PC-3 (cell line): Measurements from ENCODE around the gene MBNL3. TPM values are rescaled to one million over a fixed set of nuclear protein-coding genes. Genes with fewer than 3 reads are reported as not detected.

Source experiments
- ATAC-seq: fragments of 200-7000 bp; cut with Tn5 transposase; 2 replicates; pipeline ENCODE4 v1.9.1; 2020; ENCODE audit warnings: mild to moderate bottlenecking, moderate library complexity
- BruUV-seq: library from RNA; stranded (reverse); fragments of 400-500 nt; replicated peaks from 2 replicates; lab custom pipeline; 2021; lab: Mats Ljungman, UMichigan
- CTCF ChIA-PET: fragments of 300-600 bp; sonication (Branson Sonifier 250); formaldehyde crosslinking; loops from one replicate; lab custom pipeline; 2022; ENCODE audit warnings: antibody characterized with exemption; lab: Charles Lee
- POLR2A ChIA-PET: fragments of 300-600 bp; sonication (Branson Sonifier 250); formaldehyde crosslinking; loops from one replicate; lab custom pipeline; 2022; ENCODE audit warnings: antibody characterized with exemption; ENCODE audit not compliant: unreplicated experiment; lab: Charles Lee
- DNase-seq: peaks from one replicate; pipeline ENCODE4 v3.0.0-alpha.2; 2015
- H2AFZ ChIP-seq: fragments of 300-600 bp; sonication (generic); 2 replicates; pipeline ENCODE4 v1.6.0; 2016; ENCODE audit warnings: antibody characterized with exemption, low read length
- H3F3A ChIP-seq: fragments of 300-600 bp; sonication (generic); one replicate; pipeline ENCODE4 v1.6.0; 2017; ENCODE audit warnings: antibody characterized with exemption, low read length, control low read depth, mild to moderate bottlenecking; ENCODE audit not compliant: unreplicated experiment
- H3K27ac ChIP-seq: fragments of 300-600 bp; sonication (generic); 2 replicates; pipeline ENCODE4 v1.5.1; 2016; ENCODE audit warnings: mild to moderate bottlenecking, low read length
- H3K27me3 ChIP-seq: fragments of 300-600 bp; sonication (generic); 2 replicates; pipeline ENCODE4 v1.6.1; 2016; ENCODE audit warnings: low read length, mixed read lengths
- H3K36me3 ChIP-seq: fragments of 300-600 bp; sonication (generic); 2 replicates; pipeline ENCODE4 v1.6.1; 2016; ENCODE audit warnings: low read depth, mixed run types, low read length, mixed read lengths
- H3K4me1 ChIP-seq: fragments of 300-600 bp; sonication (generic); 2 replicates; pipeline ENCODE4 v1.5.1; 2016; ENCODE audit warnings: low read length; ENCODE audit not compliant: insufficient read depth
- H3K4me2 ChIP-seq: fragments of 300-600 bp; sonication (generic); 2 replicates; pipeline ENCODE4 v1.6.0; 2016; ENCODE audit warnings: low read length
- H3K4me3 ChIP-seq: fragments of 300-600 bp; sonication (generic); 2 replicates; pipeline ENCODE4 v1.5.1; 2016; ENCODE audit warnings: mild to moderate bottlenecking, low read length, mixed read lengths
- H3K79me2 ChIP-seq: fragments of 300-600 bp; sonication (generic); 2 replicates; pipeline ENCODE4 v1.6.1; 2017; ENCODE audit warnings: low read length, mixed read lengths
- H3K9ac ChIP-seq: fragments of 300-600 bp; sonication (generic); 2 replicates; pipeline ENCODE4 v1.6.0; 2016; ENCODE audit warnings: mild to moderate bottlenecking, low read length
- H3K9me2 ChIP-seq: fragments of 300-600 bp; sonication (generic); replicated peaks from 2 replicates; pipeline ENCODE4 v1.6.1; 2016; ENCODE audit warnings: mixed run types, low read length, mixed read lengths
- H3K9me3 ChIP-seq: fragments of 300-600 bp; sonication (generic); 2 replicates; pipeline ENCODE4 v1.6.1; 2016; ENCODE audit warnings: low read length, mixed read lengths
- H4K20me1 ChIP-seq: fragments of 300-600 bp; sonication (generic); 2 replicates; pipeline ENCODE4 v1.6.1; 2016; ENCODE audit warnings: low read length, mixed read lengths
- EZH2 ChIP-seq: fragments of 300-600 bp; sonication (generic); IDR thresholded peaks from one replicate; pipeline ENCODE4 v1.6.1; 2017; ENCODE audit warnings: antibody characterized with exemption, mild to moderate bottlenecking, low read length; ENCODE audit not compliant: unreplicated experiment
- EZH2phosphoT487 ChIP-seq: fragments of 300-600 bp; sonication (generic); IDR thresholded peaks from 2 replicates; pipeline ENCODE4 v1.6.1; 2018; ENCODE audit warnings: mild to moderate bottlenecking, antibody characterized with exemption, low read length, borderline replicate concordance
- intact Hi-C: fragments of 100-400 bp; cut with micrococcal nuclease; formaldehyde crosslinking; loops from 2 replicates; pipeline ENCODE4 v1.9.0; 2023
- total RNA-seq: library from RNA; depleted of rRNA; stranded (reverse); fragments of >200 nt; gene quantifications from 2 replicates; pipeline ENCODE4 v1.2.3, GENCODE V29; 2014
- TF ChIP-seq, protein P1 (sequence below): fragments of 300-600 bp; sonication (generic); conservative IDR thresholded peaks from 2 replicates; pipeline ENCODE4 v1.5.1; 2017; ENCODE audit warnings: antibody characterized with exemption, low read depth, mild to moderate bottlenecking, low read length

MBNL3 gene
- total RNA-seq, 1 experiment from 2014 or later = 4.4 TPM

- no TSS peak for BruUV-seq
- ATAC-seq (peak; percentile 28), DNase-seq (peak; percentile 61)
- ChIA-PET CTCF (no interaction called here), POLR2A (no interaction called here)
- no peak for TF ChIP-seq EZH2phosphoT487
- intact Hi-C loops = loop anchor here (10.0 kb wide), 1 partner anchor 95 kb away; no protein-coding TSS in a partner anchor
- Histone ChIP-seq H3K4me3 (peak overlapping the region; percentile 88), H3K79me2 (no peaks in the 10 kb centered on the region; the same call in 1 of the 2 replicates), H3K27me3 (no peaks in the 10 kb centered on the region), H3K9me2 (no peaks in the 10 kb centered on the region), H3K9ac (peak overlapping the region; percentile 93), H3K4me1 (peaks cover 12% of the 10 kb centered on the region), H4K20me1 (no peaks in the 10 kb centered on the region), H2AFZ (peak overlapping the region; percentile 97), H3F3A (no peaks in the 10 kb centered on the region), H3K27ac (peak overlapping the region; percentile 81), H3K4me2 (peak overlapping the region; percentile 87), H3K9me3 (no peaks in the 10 kb centered on the region), H3K36me3 (no peaks in the 10 kb centered on the region)
These were observed 961 bp upstream of the MBNL3 start for GRCh38 chrX:132489578-132490419.

DNA sequence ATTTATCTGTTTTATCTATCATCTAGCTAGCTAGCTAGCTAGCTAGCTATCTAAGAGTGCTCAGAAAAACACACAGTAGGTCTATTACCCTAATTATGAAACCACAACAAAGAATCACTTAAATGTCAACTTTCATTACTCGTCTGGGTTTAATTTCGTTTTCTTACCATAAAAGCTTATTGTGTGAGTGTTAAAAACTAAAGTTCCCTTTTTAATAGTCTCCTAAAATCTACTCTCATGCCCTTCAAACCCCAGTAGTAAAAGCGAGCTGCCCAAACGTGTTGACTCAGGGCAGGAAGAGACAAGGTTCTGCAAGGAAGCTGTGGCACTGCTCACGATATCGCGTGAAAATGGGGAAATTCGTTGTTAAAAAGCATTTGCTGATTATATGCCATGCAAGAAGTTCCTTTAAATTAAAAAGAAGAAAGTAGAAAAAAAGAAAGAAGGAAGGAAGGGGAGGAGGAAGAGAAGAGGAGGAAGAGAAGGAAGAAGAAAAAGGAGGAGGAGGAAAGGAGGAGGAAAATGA lies 595 bp downstream of the MBNL3 start:
- no peaks in the 10 kb centered on the region for H3K9me3 ChIP-seq
- no peaks in the 10 kb centered on the region for H3F3A ChIP-seq
- TSS peak; percentile 30 for BruUV-seq
- ATAC-seq = 0 out of 2 replicates have a peak, but pooled peaks have one; percentile 12
- peak overlapping the region; percentile 88 for H3K4me3 ChIP-seq
- H3K36me3 ChIP-seq = no peaks in the 10 kb centered on the region
- no peaks in the 10 kb centered on the region for H3K9me2 ChIP-seq
- peaks cover 12% of the 10 kb centered on the region for H3K4me1 ChIP-seq
- TF ChIP-seq EZH2 = no peak
- no peak for TF ChIP-seq EZH2phosphoT487
- TF ChIP-seq, protein P1, sequence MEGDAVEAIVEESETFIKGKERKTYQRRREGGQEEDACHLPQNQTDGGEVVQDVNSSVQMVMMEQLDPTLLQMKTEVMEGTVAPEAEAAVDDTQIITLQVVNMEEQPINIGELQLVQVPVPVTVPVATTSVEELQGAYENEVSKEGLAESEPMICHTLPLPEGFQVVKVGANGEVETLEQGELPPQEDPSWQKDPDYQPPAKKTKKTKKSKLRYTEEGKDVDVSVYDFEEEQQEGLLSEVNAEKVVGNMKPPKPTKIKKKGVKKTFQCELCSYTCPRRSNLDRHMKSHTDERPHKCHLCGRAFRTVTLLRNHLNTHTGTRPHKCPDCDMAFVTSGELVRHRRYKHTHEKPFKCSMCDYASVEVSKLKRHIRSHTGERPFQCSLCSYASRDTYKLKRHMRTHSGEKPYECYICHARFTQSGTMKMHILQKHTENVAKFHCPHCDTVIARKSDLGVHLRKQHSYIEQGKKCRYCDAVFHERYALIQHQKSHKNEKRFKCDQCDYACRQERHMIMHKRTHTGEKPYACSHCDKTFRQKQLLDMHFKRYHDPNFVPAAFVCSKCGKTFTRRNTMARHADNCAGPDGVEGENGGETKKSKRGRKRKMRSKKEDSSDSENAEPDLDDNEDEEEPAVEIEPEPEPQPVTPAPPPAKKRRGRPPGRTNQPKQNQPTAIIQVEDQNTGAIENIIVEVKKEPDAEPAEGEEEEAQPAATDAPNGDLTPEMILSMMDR = no peak
- CTCF ChIA-PET = no interaction called here
- intact Hi-C loops = loop anchor here (10.0 kb wide), 1 partner anchor 93 kb away; no protein-coding TSS in a partner anchor
- H3K27me3 ChIP-seq = no peaks in the 10 kb centered on the region
- POLR2A ChIA-PET = no interaction called here
- peak overlapping the region; percentile 81 for H3K27ac ChIP-seq
- peak overlapping the region; percentile 87 for H3K4me2 ChIP-seq
- H4K20me1 ChIP-seq = no peaks in the 10 kb centered on the region
- peak; percentile 41 for DNase-seq
- H3K79me2 ChIP-seq = no peaks in the 10 kb centered on the region; the same call in 1 of the 2 replicates
- peak overlapping the region; percentile 97 for H2AFZ ChIP-seq
- peak overlapping the region; percentile 93 for H3K9ac ChIP-seq

- no TSS peak for BruUV-seq
- no peak overlapping the region for H3K27ac ChIP-seq
- TF ChIP-seq, protein P1 = no peak
- TF ChIP-seq EZH2phosphoT487 = no peak
- TF ChIP-seq EZH2 = no peak
- CTCF ChIA-PET = no interaction called here
- no peaks in the 10 kb centered on the region for H4K20me1 ChIP-seq
- no peak overlapping the region for H2AFZ ChIP-seq
- H3K36me3 ChIP-seq = no peaks in the 10 kb centered on the region
- H3K4me3 ChIP-seq = no peak overlapping the region
- no peaks in the 10 kb centered on the region for H3F3A ChIP-seq
- no peaks in the 10 kb centered on the region for H3K27me3 ChIP-seq
- H3K9me2 ChIP-seq = no peaks in the 10 kb centered on the region
- H3K4me2 ChIP-seq = no peak overlapping the region
- ATAC-seq = no peak
- POLR2A ChIA-PET = no interaction called here
- no peaks in the 10 kb centered on the region for H3K9me3 ChIP-seq
- H3K79me2 ChIP-seq = no peaks in the 10 kb centered on the region; the same call in 1 of the 2 replicates
- no peak for DNase-seq
- peaks cover 12% of the 10 kb centered on the region for H3K4me1 ChIP-seq
- intact Hi-C loops = loop anchor here (10.0 kb wide), 1 partner anchor 92 kb away; no protein-coding TSS in a partner anchor
- no peak overlapping the region for H3K9ac ChIP-seq
These were observed 2.1 kb downstream of the MBNL3 start for GRCh38 chrX:132486599-132487178.
